ENCODE data around the gene MTR. TPM values are rescaled to one million over a fixed set of nuclear protein-coding genes. Genes with fewer than 3 reads are reported as not detected.

MTR gene
- total RNA-seq, 1 experiment from 2014 or later: 26.3 TPM

GRCh38 chr1:236913371-236914037 lies 118.4 kb downstream of the MTR start:
- no peak for TF ChIP-seq CTCF (IDR thresholded peaks at IDR 0.05; ENCODE audit: insufficient read depth in 1 of 2, low read depth in 1 of 2, low read length in 1 of 2, severe bottlenecking in 1 of 2, unreplicated experiment in 1 of 2)
- Mint-ChIP-seq H3K27me3 (ENCODE audit: insufficient read depth, unreplicated experiment) (no peaks in the 10 kb centered on the region), H3K36me3 (ENCODE audit: insufficient read depth, unreplicated experiment) (no peaks in the 10 kb centered on the region), H3K9me3 (ENCODE audit: unreplicated experiment) (peaks cover 23% of the 10 kb centered on the region), H3K4me1 (ENCODE audit: low read depth, unreplicated experiment) (no peaks in the 10 kb centered on the region), H3K27ac (ENCODE audit: unreplicated experiment) (no peak overlapping the region), H3K4me3 (ENCODE audit: unreplicated experiment) (no peak overlapping the region)
- ChIA-PET POLR2A (no interaction called here), CTCF (no interaction called here)
- peaks cover 12% of the 10 kb centered on the region for H3K9me3 ChIP-seq
- DNase-seq: no peak
- no peak overlapping the region for H3K4me3 ChIP-seq (ENCODE audit: low read depth, low read length)
- no peaks in the 10 kb centered on the region for H3K4me1 ChIP-seq
- H3K27me3 ChIP-seq (replicated peaks; ENCODE audit: control insufficient read depth, insufficient read depth, low read length): no peaks in the 10 kb centered on the region
- no peaks in the 10 kb centered on the region for H3K36me3 ChIP-seq (ENCODE audit: control insufficient read depth, insufficient read depth, low read length)
- intact Hi-C loops (cut with micrococcal nuclease; ENCODE audit: unreplicated experiment): no loop called here
- no TSS peak for BruUV-seq (replicated peaks)

- no peaks in the 10 kb centered on the region for H3K4me1 ChIP-seq
- POLR2A ChIA-PET: no interaction called here
- Mint-ChIP-seq H3K4me1 (ENCODE audit: low read depth, unreplicated experiment) (no peaks in the 10 kb centered on the region), H3K4me3 (ENCODE audit: unreplicated experiment) (no peak overlapping the region), H3K36me3 (ENCODE audit: insufficient read depth, unreplicated experiment) (no peaks in the 10 kb centered on the region), H3K27ac (ENCODE audit: unreplicated experiment) (no peak overlapping the region), H3K9me3 (ENCODE audit: unreplicated experiment) (peaks cover 31% of the 10 kb centered on the region), H3K27me3 (ENCODE audit: insufficient read depth, unreplicated experiment) (no peaks in the 10 kb centered on the region)
- H3K36me3 ChIP-seq (ENCODE audit: control insufficient read depth, insufficient read depth, low read length): no peaks in the 10 kb centered on the region
- DNase-seq: no peak
- H3K4me3 ChIP-seq (ENCODE audit: low read depth, low read length): no peak overlapping the region
- no peaks in the 10 kb centered on the region for H3K27me3 ChIP-seq (replicated peaks; ENCODE audit: control insufficient read depth, insufficient read depth, low read length)
- BruUV-seq (replicated peaks): no TSS peak
- H3K9me3 ChIP-seq: peaks cover 12% of the 10 kb centered on the region
- intact Hi-C loops (cut with micrococcal nuclease; ENCODE audit: unreplicated experiment): no loop called here
- no peak for TF ChIP-seq CTCF (IDR thresholded peaks at IDR 0.05; ENCODE audit: insufficient read depth in 1 of 2, low read depth in 1 of 2, low read length in 1 of 2, severe bottlenecking in 1 of 2, unreplicated experiment in 1 of 2)
- CTCF ChIA-PET: no interaction called here
Measured at GRCh38 chr1:236914375-236914774, 119.3 kb downstream of the MTR start.

DNA sequence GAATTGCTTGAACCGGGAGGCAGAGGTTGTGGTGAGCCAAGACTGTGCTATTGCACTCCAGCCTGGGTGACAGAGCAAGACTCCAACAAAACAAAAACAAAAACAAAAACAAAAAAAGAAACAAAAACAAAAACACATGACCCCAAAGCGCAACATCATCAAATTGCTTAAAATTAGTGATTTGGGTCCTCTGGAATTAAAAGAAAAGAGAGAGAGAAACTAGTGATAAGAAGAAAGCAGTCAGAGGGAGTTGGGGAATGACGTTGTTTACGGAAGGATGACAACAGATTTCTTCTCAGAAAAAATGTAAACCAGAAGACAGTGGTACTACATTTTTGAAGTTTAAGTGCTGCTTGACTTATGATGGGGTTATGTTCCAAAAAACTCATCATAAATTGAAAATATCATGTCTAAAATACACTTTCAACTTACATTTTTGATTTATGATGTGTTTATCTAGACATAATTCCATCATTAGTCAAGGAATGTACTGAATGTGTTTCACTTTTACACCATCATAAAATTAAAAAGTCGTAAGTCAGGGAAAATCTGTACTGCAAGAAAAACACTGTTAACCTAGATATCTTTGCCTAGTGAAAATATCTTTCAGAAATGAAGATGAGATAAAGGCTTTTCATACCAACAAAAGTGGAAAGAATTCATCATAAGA lies 121.2 kb downstream of the MTR start:
- Histone ChIP-seq H3K27me3 (replicated peaks; ENCODE audit: control insufficient read depth, insufficient read depth, low read length) (no peaks in the 10 kb centered on the region), H3K4me3 (ENCODE audit: low read depth, low read length) (no peak overlapping the region), H3K4me1 (no peaks in the 10 kb centered on the region), H3K36me3 (ENCODE audit: control insufficient read depth, insufficient read depth, low read length) (no peaks in the 10 kb centered on the region), H3K9me3 (peaks cover 12% of the 10 kb centered on the region)
- Mint-ChIP-seq H3K4me1 (ENCODE audit: low read depth, unreplicated experiment) (no peaks in the 10 kb centered on the region), H3K27me3 (ENCODE audit: insufficient read depth, unreplicated experiment) (no peaks in the 10 kb centered on the region), H3K36me3 (ENCODE audit: insufficient read depth, unreplicated experiment) (no peaks in the 10 kb centered on the region), H3K4me3 (ENCODE audit: unreplicated experiment) (no peak overlapping the region), H3K9me3 (ENCODE audit: unreplicated experiment) (peaks cover 42% of the 10 kb centered on the region), H3K27ac (ENCODE audit: unreplicated experiment) (no peak overlapping the region)
- BruUV-seq (replicated peaks): no TSS peak
- intact Hi-C loops (cut with micrococcal nuclease; ENCODE audit: unreplicated experiment): no loop called here
- ChIA-PET POLR2A (no interaction called here), CTCF (no interaction called here)
- DNase-seq: no peak
- no peak for TF ChIP-seq CTCF (IDR thresholded peaks at IDR 0.05; ENCODE audit: insufficient read depth in 1 of 2, low read depth in 1 of 2, low read length in 1 of 2, severe bottlenecking in 1 of 2, unreplicated experiment in 1 of 2)

Measured in Caco-2 (cell line).